ENCODE results near the gene HINFP. TPM values are rescaled to one million over a fixed set of nuclear protein-coding genes. Genes with fewer than 3 reads are reported as not detected.

The HINFP gene
- total RNA-seq, 4 donors from 2014 or later = 13.5 to 27.6 (median 15.4) TPM

- H3K27ac ChIP-seq = no peak overlapping the region
- no peaks in the 10 kb centered on the region for H3K9me3 ChIP-seq
- H3K27me3 ChIP-seq = no peaks in the 10 kb centered on the region
- no peak overlapping the region for H3K4me3 ChIP-seq
- DNase-seq = no peak
- intact Hi-C loops (cut with DNase I; ENCODE audit: low total_unique reads) = no loop called here
- no peaks in the 10 kb centered on the region for H3K36me3 ChIP-seq
- no peaks in the 10 kb centered on the region for H3K4me1 ChIP-seq
- TF ChIP-seq POLR2A (IDR thresholded peaks at IDR 0.05) (no peak), CTCF (IDR thresholded peaks at IDR 0.05) (no peak)
These were observed 52.1 kb downstream of the HINFP start for GRCh38 chr11:119173453-119173852.

GRCh38 chr11:119175493-119176077, 54.2 kb downstream of the HINFP start:
- TF ChIP-seq CTCF (IDR thresholded peaks at IDR 0.05) (no peak), POLR2A (IDR thresholded peaks at IDR 0.05) (no peak)
- intact Hi-C loops (cut with DNase I; ENCODE audit: low total_unique reads) = no loop called here
- no peak for DNase-seq
- Histone ChIP-seq H3K27ac (no peak overlapping the region), H3K9me3 (no peaks in the 10 kb centered on the region), H3K36me3 (no peaks in the 10 kb centered on the region), H3K4me1 (no peaks in the 10 kb centered on the region), H3K4me3 (no peak overlapping the region), H3K27me3 (no peaks in the 10 kb centered on the region)

GRCh38 chr11:119178166-119178680, 56.8 kb downstream of the HINFP start:
- H3K36me3 ChIP-seq = no peaks in the 10 kb centered on the region
- TF ChIP-seq POLR2A (IDR thresholded peaks at IDR 0.05) (no peak), CTCF (IDR thresholded peaks at IDR 0.05) (no peak)
- no peaks in the 10 kb centered on the region for H3K27me3 ChIP-seq
- H3K4me3 ChIP-seq = no peak overlapping the region
- intact Hi-C loops (cut with DNase I; ENCODE audit: low total_unique reads) = no loop called here
- no peak for DNase-seq
- H3K9me3 ChIP-seq = no peaks in the 10 kb centered on the region
- no peaks in the 10 kb centered on the region for H3K4me1 ChIP-seq
- no peak overlapping the region for H3K27ac ChIP-seq

- intact Hi-C loops (cut with DNase I; ENCODE audit: low total_unique reads) = no loop called here
These were observed 58.0 kb downstream of the HINFP start for GRCh38 chr11:119179342-119179741.

More at GRCh38 chr11:119179342-119179741, 58.0 kb downstream of the HINFP start:
- H3K4me1 ChIP-seq = no peaks in the 10 kb centered on the region
- no peaks in the 10 kb centered on the region for H3K36me3 ChIP-seq
- TF ChIP-seq CTCF (IDR thresholded peaks at IDR 0.05) (no peak), POLR2A (IDR thresholded peaks at IDR 0.05) (no peak)
- H3K4me3 ChIP-seq = no peak overlapping the region
- DNase-seq = no peak
- no peak overlapping the region for H3K27ac ChIP-seq
- H3K27me3 ChIP-seq = no peaks in the 10 kb centered on the region
- no peaks in the 10 kb centered on the region for H3K9me3 ChIP-seq
